Neural progenitor cell (in vitro differentiated cells): Measurements from ENCODE around the gene CDKN2C. TPM values are rescaled to one million over a fixed set of nuclear protein-coding genes. Genes with fewer than 3 reads are reported as not detected.
"Not testable (repeated sequence)": the region's sequence is repeated elsewhere in the genome, so short reads cannot be mapped to it uniquely, and the experiment has no call there.

ENCODE experiments used
- DNase-seq: peaks from one replicate; pipeline ENCODE4 v3.0.0-alpha.2; 2016; ENCODE audit warnings: low spot score
- H2AFZ ChIP-seq: fragments of 200-600 bp; sonication (generic); replicated peaks from 2 replicates; pipeline ENCODE4 v1.6.1; 2016; ENCODE audit warnings: antibody characterized with exemption
- H3F3A ChIP-seq: fragments of 200-600 bp; sonication (generic); 2 replicates; pipeline ENCODE4 v1.6.1; 2016; ENCODE audit warnings: antibody characterized with exemption, low read depth
- H3K27ac ChIP-seq: fragments of 200-600 bp; sonication (generic); 2 replicates; pipeline ENCODE4 v1.5.1; 2016; ENCODE audit warnings: mild to moderate bottlenecking
- H3K27me3 ChIP-seq: fragments of 200-600 bp; sonication (generic); 2 replicates; pipeline ENCODE4 v1.6.1; 2016; ENCODE audit warnings: mild to moderate bottlenecking, moderate library complexity
- H3K36me3 ChIP-seq: fragments of 200-600 bp; sonication (generic); 2 replicates; pipeline ENCODE4 v1.5.1; 2016
- H3K4me1 ChIP-seq: fragments of 200-600 bp; sonication (generic); 2 replicates; pipeline ENCODE4 v1.6.1; 2016; ENCODE audit warnings: mixed run types
- H3K4me2 ChIP-seq: fragments of 200-600 bp; sonication (generic); 2 replicates; pipeline ENCODE4 v1.6.1; 2016
- H3K4me3 ChIP-seq: fragments of 200-600 bp; sonication (generic); 2 replicates; pipeline ENCODE4 v1.5.1; 2016
- H3K79me2 ChIP-seq: fragments of 200-600 bp; sonication (generic); 2 replicates; pipeline ENCODE4 v1.6.1; 2016; ENCODE audit warnings: low read depth
- H3K9ac ChIP-seq: fragments of 200-600 bp; sonication (generic); 2 replicates; pipeline ENCODE4 v1.6.1; 2016
- H3K9me3 ChIP-seq: fragments of 200-600 bp; sonication (generic); 2 replicates; pipeline ENCODE4 v1.5.1; 2016; ENCODE audit warnings: low read depth
- H4K20me1 ChIP-seq: fragments of 200-600 bp; sonication (generic); 2 replicates; pipeline ENCODE4 v1.6.1; 2016; ENCODE audit warnings: low read depth
- H3K27ac Mint-ChIP-seq: 3 replicates; pipeline ENCODE4 v1.8.0; 2021; ENCODE audit warnings: mixed read lengths
- H3K27me3 Mint-ChIP-seq: 2 replicates; pipeline ENCODE4 v1.8.0; 2022; ENCODE audit warnings: low read depth, mild to moderate bottlenecking, inconsistent platforms, moderate library complexity, mixed read lengths; ENCODE audit not compliant: insufficient read depth
- H3K36me3 Mint-ChIP-seq: 3 replicates; pipeline ENCODE4 v1.8.0; 2021; ENCODE audit warnings: mixed read lengths
- H3K4me1 Mint-ChIP-seq: 3 replicates; pipeline ENCODE4 v1.8.0; 2021; ENCODE audit warnings: mixed read lengths
- H3K4me3 Mint-ChIP-seq: 3 replicates; pipeline ENCODE4 v1.8.0; 2021; ENCODE audit warnings: mild to moderate bottlenecking, moderate library complexity, mixed read lengths
- H3K9me3 Mint-ChIP-seq: 3 replicates; pipeline ENCODE4 v1.8.0; 2020; ENCODE audit warnings: mixed read lengths
- CTCF ChIP-seq: fragments of 200-600 bp; sonication (generic); IDR thresholded peaks from 2 replicates; pipeline ENCODE4 v1.5.1; 2017; ENCODE audit warnings: antibody characterized with exemption, mild to moderate bottlenecking
- EZH2 ChIP-seq: fragments of 200-600 bp; sonication (generic); IDR thresholded peaks from 2 replicates; pipeline ENCODE4 v1.6.1; 2017; ENCODE audit warnings: antibody characterized with exemption, mild to moderate bottlenecking, moderate library complexity
- EZH2phosphoT487 ChIP-seq: fragments of 200-600 bp; sonication (generic); IDR thresholded peaks from 2 replicates; pipeline ENCODE4 v1.6.1; 2017; ENCODE audit warnings: antibody characterized with exemption
- total RNA-seq: library from RNA; depleted of rRNA; stranded (reverse); fragments of >200 nt; gene quantifications from 2 replicates; pipeline ENCODE4 v1.2.3, GENCODE V29; 2015; ENCODE audit warnings: low replicate concordance

The CDKN2C gene
- total RNA-seq, 1 donor from 2014 or later, result 0.11 TPM

GRCh38 chr1:50930965-50931737, 38.9 kb upstream of the CDKN2C start:
- H3K27me3 ChIP-seq, result no peaks in the 10 kb centered on the region
- no peak overlapping the region for H3K27ac ChIP-seq
- H3K4me2 ChIP-seq, result no peak overlapping the region
- TF ChIP-seq EZH2phosphoT487, result no peak
- TF ChIP-seq CTCF, result no peak
- no peak for TF ChIP-seq EZH2
- no peak for DNase-seq
- no peaks in the 10 kb centered on the region for H3K36me3 ChIP-seq
- Mint-ChIP-seq H3K36me3 (peaks cover 3% of the 10 kb centered on the region), H3K4me1 (no peaks in the 10 kb centered on the region), H3K27ac (no peak overlapping the region), H3K9me3 (peaks cover 2% of the 10 kb centered on the region), H3K4me3 (no peak overlapping the region), H3K27me3 (no peaks in the 10 kb centered on the region)
- H3F3A ChIP-seq, result no peaks in the 10 kb centered on the region
- no peak overlapping the region for H3K4me3 ChIP-seq
- H3K9ac ChIP-seq, result no peak overlapping the region
- H3K79me2 ChIP-seq, result peaks cover 39% of the 10 kb centered on the region
- H4K20me1 ChIP-seq, result peaks cover 4% of the 10 kb centered on the region
- H2AFZ ChIP-seq, result no peak overlapping the region
- no peaks in the 10 kb centered on the region for H3K4me1 ChIP-seq
- no peaks in the 10 kb centered on the region for H3K9me3 ChIP-seq

GRCh38 chr1:50932043-50932442, 38.0 kb upstream of the CDKN2C start:
- not testable (repeated sequence) for H3K4me1 Mint-ChIP-seq, H3K27ac ChIP-seq, H4K20me1 ChIP-seq, H3K4me2 ChIP-seq, H2AFZ ChIP-seq, H3K36me3 ChIP-seq, H3K27me3 ChIP-seq, H3K9me3 Mint-ChIP-seq, H3K4me1 ChIP-seq, H3F3A ChIP-seq, DNase-seq, H3K4me3 Mint-ChIP-seq, H3K9ac ChIP-seq, H3K4me3 ChIP-seq, H3K27ac Mint-ChIP-seq, H3K9me3 ChIP-seq, H3K27me3 Mint-ChIP-seq, H3K36me3 Mint-ChIP-seq
- H3K79me2 ChIP-seq, result peaks cover 39% of the 10 kb centered on the region

GRCh38 chr1:50933770-50934169, 36.3 kb upstream of the CDKN2C start:
- not testable (repeated sequence) for H3K27ac ChIP-seq, H3K4me1 ChIP-seq, H3K27ac Mint-ChIP-seq, H3K9me3 Mint-ChIP-seq, H2AFZ ChIP-seq, H3K4me2 ChIP-seq, H3K9ac ChIP-seq, H3K36me3 ChIP-seq, H3K4me3 Mint-ChIP-seq, H4K20me1 ChIP-seq, H3K27me3 Mint-ChIP-seq, H3K9me3 ChIP-seq, H3F3A ChIP-seq, H3K36me3 Mint-ChIP-seq, H3K4me1 Mint-ChIP-seq, H3K27me3 ChIP-seq, DNase-seq, H3K4me3 ChIP-seq
- peaks cover 43% of the 10 kb centered on the region for H3K79me2 ChIP-seq

GRCh38 chr1:50934838-50935237, 35.2 kb upstream of the CDKN2C start:
- H3K27ac ChIP-seq, result no peak overlapping the region
- H3K9me3 ChIP-seq, result no peaks in the 10 kb centered on the region
- no peaks in the 10 kb centered on the region for H3K27me3 ChIP-seq
- Mint-ChIP-seq H3K27me3 (peaks cover under 1% of the 10 kb centered on the region), H3K4me3 (no peak overlapping the region), H3K9me3 (no peaks in the 10 kb centered on the region), H3K27ac (no peak overlapping the region), H3K36me3 (no peaks in the 10 kb centered on the region), H3K4me1 (no peaks in the 10 kb centered on the region)
- H3K4me1 ChIP-seq, result no peaks in the 10 kb centered on the region
- no peak overlapping the region for H3K4me3 ChIP-seq
- TF ChIP-seq EZH2phosphoT487, result no peak
- no peak for TF ChIP-seq EZH2
- TF ChIP-seq CTCF, result no peak
- H3K36me3 ChIP-seq, result no peaks in the 10 kb centered on the region
- no peak for DNase-seq
- peaks cover 8% of the 10 kb centered on the region for H4K20me1 ChIP-seq
- no peaks in the 10 kb centered on the region for H3F3A ChIP-seq
- no peak overlapping the region for H3K4me2 ChIP-seq
- H2AFZ ChIP-seq, result no peak overlapping the region
- peaks cover 49% of the 10 kb centered on the region for H3K79me2 ChIP-seq
- H3K9ac ChIP-seq, result no peak overlapping the region

- not testable (repeated sequence) for H3K4me1 ChIP-seq, H3K27me3 ChIP-seq, H3K27ac Mint-ChIP-seq, DNase-seq, H3K27me3 Mint-ChIP-seq, H3F3A ChIP-seq, H3K9me3 Mint-ChIP-seq, H3K4me3 Mint-ChIP-seq, H3K4me2 ChIP-seq, H4K20me1 ChIP-seq, H2AFZ ChIP-seq, H3K9me3 ChIP-seq, H3K36me3 ChIP-seq, H3K36me3 Mint-ChIP-seq, H3K27ac ChIP-seq, H3K9ac ChIP-seq, H3K4me3 ChIP-seq, H3K4me1 Mint-ChIP-seq
- peaks cover 54% of the 10 kb centered on the region for H3K79me2 ChIP-seq
Observed at GRCh38 chr1:50935276-50935675, 34.8 kb upstream of the CDKN2C start.
